ENCODE measurements around the gene RFX3.

The RFX3 gene

GRCh38 chr9:3514786-3515185 is 11.0 kb downstream of the RFX3 start:
- H3K27ac ChIP-seq: no peak overlapping the region
- no peaks in the 10 kb centered on the region for H3K9me3 ChIP-seq
- peaks cover 0 to 7% (median 0%) of the 10 kb centered on the region in 4 donors for H3K4me1 ChIP-seq
- H3K36me3 ChIP-seq: no peaks in the 10 kb centered on the region
- no peak overlapping the region for H3K4me3 ChIP-seq
- H3K27me3 ChIP-seq: no peaks in the 10 kb centered on the region
- DNase-seq: no peak
- no peak for TF ChIP-seq CTCF (IDR thresholded peaks at IDR 0.05)
- intact Hi-C loops (cut with DNase I; ENCODE audit: low total_unique reads): no loop called here

GRCh38 chr9:3513265-3513818 is 12.5 kb downstream of the RFX3 start:
- Histone ChIP-seq H3K27me3 (no peaks in the 10 kb centered on the region), H3K9me3 (no peaks in the 10 kb centered on the region), H3K36me3 (no peaks in the 10 kb centered on the region), H3K4me1 (peaks cover 0 to 11% (median 2%) of the 10 kb centered on the region in 4 donors), H3K27ac (no peak overlapping the region), H3K4me3 (no peak overlapping the region)
- intact Hi-C loops (cut with DNase I; ENCODE audit: low total_unique reads): no loop called here
- TF ChIP-seq CTCF (IDR thresholded peaks at IDR 0.05): no peak
- DNase-seq: no peak

GRCh38 chr9:3511551-3511950 is 14.2 kb downstream of the RFX3 start:
- Histone ChIP-seq H3K27me3 (no peaks in the 10 kb centered on the region), H3K36me3 (no peaks in the 10 kb centered on the region), H3K27ac (no peak overlapping the region), H3K4me1 (peaks cover 0 to 11% (median 3%) of the 10 kb centered on the region in 4 donors), H3K9me3 (no peaks in the 10 kb centered on the region), H3K4me3 (no peak overlapping the region)
- intact Hi-C loops (cut with DNase I; ENCODE audit: low total_unique reads): no loop called here
- DNase-seq: no peak
- TF ChIP-seq CTCF (IDR thresholded peaks at IDR 0.05): no peak

- Histone ChIP-seq H3K4me3 (no peak overlapping the region), H3K27me3 (no peaks in the 10 kb centered on the region), H3K9me3 (no peaks in the 10 kb centered on the region), H3K36me3 (no peaks in the 10 kb centered on the region), H3K27ac (no peak overlapping the region), H3K4me1 (peaks cover 0 to 15% (median 3%) of the 10 kb centered on the region in 4 donors)
- no peak for DNase-seq
- no peak for TF ChIP-seq CTCF (IDR thresholded peaks at IDR 0.05)
- intact Hi-C loops (cut with DNase I; ENCODE audit: low total_unique reads): no loop called here
Observed at GRCh38 chr9:3510796-3511195, 15.0 kb downstream of the RFX3 start.

GRCh38 chr9:3509926-3510325 is 15.9 kb downstream of the RFX3 start:
- Histone ChIP-seq H3K27me3 (no peaks in the 10 kb centered on the region), H3K4me3 (no peak overlapping the region), H3K36me3 (no peaks in the 10 kb centered on the region), H3K27ac (peak overlapping the region in 1 of 2 donors; percentile 11), H3K4me1 (peaks cover 0 to 15% (median 3%) of the 10 kb centered on the region in 4 donors), H3K9me3 (no peaks in the 10 kb centered on the region)
- intact Hi-C loops (cut with DNase I; ENCODE audit: low total_unique reads): no loop called here
- no peak for DNase-seq
- no peak for TF ChIP-seq CTCF (IDR thresholded peaks at IDR 0.05)
